Mesothelial cell of epicardium (in vitro differentiated cells): ENCODE measurements around the gene FLT4. TPM values are rescaled to one million over a fixed set of nuclear protein-coding genes. Genes with fewer than 3 reads are reported as not detected.

Source experiments
- DNase-seq, 2 experiments: peaks; one replicate each; pipeline ENCODE4 v3.0.0; 2021; ENCODE audit warnings: low spot score in 2 of 2; ENCODE audit not compliant: unreplicated experiment in 2 of 2
- H3K27ac Mint-ChIP-seq: 2 replicates; pipeline ENCODE4 v1.8.0; 2021; ENCODE audit warnings: mixed read lengths
- H3K27me3 Mint-ChIP-seq: 2 replicates; pipeline ENCODE4 v1.8.0; 2021; ENCODE audit warnings: low read depth, mixed read lengths
- H3K36me3 Mint-ChIP-seq: 2 replicates; pipeline ENCODE4 v1.8.0; 2021; ENCODE audit warnings: mixed read lengths
- H3K4me1 Mint-ChIP-seq: 2 replicates; pipeline ENCODE4 v1.8.0; 2021; ENCODE audit warnings: mixed read lengths
- H3K4me3 Mint-ChIP-seq: 2 replicates; pipeline ENCODE4 v1.8.0; 2021; ENCODE audit warnings: mild to moderate bottlenecking, moderate library complexity, mixed read lengths
- H3K9me3 Mint-ChIP-seq: 2 replicates; pipeline ENCODE4 v1.8.0; 2021; ENCODE audit warnings: mixed read lengths
- total RNA-seq: library from RNA; stranded (reverse); gene quantifications from 3 replicates; pipeline ENCODE4 v1.2.1, GENCODE V29; 2021
- TF ChIP-seq, protein P1 (sequence below): fragments of 200-600 bp; sonication (generic); IDR thresholded peaks from one replicate; pipeline ENCODE4 v1.5.0; 2021; ENCODE audit warnings: antibody characterized with exemption; ENCODE audit not compliant: unreplicated experiment

Gene FLT4
- total RNA-seq, 1 donor from 2014 or later: 1.8 TPM

DNA sequence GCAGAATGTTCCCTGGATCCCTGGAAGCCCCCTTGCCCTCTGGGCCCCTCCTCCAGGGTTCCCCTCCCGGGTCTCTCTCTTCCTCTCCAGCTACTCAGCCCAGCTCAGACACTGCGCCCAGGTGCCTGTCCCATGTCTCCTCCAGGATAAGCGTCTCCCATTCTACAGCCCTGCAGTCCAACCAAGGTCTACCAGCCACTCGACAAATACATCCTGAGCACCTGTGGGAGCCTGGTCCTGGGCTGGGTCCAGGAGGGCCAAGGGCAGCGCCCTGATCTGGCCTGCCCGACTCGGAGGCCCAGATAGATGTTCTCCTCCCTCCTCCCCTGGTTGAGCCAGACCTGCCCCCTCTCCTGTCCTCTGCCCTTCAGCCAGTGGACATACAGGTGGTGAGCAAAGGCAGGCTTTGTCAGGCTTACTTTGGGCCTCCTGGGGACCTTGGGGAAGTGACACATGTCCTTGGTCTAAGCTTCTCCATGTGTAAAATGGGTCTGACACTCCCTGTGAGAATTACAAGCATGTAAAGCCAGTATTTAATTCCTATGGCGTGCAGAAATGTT lies 1.4 kb downstream of the FLT4 start:
- H3K36me3 Mint-ChIP-seq: no peaks in the 10 kb centered on the region
- DNase-seq: no peak
- H3K9me3 Mint-ChIP-seq: no peaks in the 10 kb centered on the region
- H3K4me3 Mint-ChIP-seq: peak overlapping the region; percentile 57
- H3K27ac Mint-ChIP-seq: no peak overlapping the region
- H3K4me1 Mint-ChIP-seq: peaks cover 8% of the 10 kb centered on the region
- TF ChIP-seq, protein P1, sequence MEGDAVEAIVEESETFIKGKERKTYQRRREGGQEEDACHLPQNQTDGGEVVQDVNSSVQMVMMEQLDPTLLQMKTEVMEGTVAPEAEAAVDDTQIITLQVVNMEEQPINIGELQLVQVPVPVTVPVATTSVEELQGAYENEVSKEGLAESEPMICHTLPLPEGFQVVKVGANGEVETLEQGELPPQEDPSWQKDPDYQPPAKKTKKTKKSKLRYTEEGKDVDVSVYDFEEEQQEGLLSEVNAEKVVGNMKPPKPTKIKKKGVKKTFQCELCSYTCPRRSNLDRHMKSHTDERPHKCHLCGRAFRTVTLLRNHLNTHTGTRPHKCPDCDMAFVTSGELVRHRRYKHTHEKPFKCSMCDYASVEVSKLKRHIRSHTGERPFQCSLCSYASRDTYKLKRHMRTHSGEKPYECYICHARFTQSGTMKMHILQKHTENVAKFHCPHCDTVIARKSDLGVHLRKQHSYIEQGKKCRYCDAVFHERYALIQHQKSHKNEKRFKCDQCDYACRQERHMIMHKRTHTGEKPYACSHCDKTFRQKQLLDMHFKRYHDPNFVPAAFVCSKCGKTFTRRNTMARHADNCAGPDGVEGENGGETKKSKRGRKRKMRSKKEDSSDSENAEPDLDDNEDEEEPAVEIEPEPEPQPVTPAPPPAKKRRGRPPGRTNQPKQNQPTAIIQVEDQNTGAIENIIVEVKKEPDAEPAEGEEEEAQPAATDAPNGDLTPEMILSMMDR: no peak
- peaks cover 88% of the 10 kb centered on the region for H3K27me3 Mint-ChIP-seq

DNA sequence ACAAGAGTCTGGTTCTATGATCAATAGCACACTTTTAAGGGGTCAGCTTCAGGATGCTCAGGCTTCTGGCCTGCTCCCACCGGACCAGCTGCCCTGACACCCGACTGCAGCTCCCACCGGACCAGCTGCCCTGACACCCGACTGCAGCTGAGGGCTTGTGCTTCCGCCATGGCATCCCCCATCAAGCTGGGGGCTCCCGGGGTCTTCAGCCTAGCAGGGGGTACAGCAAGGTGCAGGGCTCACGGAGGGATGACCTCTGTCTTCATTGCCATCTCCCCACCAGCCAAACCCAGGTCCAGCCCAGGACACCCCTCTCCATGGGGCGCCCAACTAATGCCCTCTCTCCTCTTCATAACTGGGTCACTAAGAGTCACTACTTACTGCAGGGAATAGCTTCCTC lies 1.9 kb downstream of the FLT4 start:
- Mint-ChIP-seq H3K4me3 (no peak overlapping the region), H3K27me3 (peaks cover 86% of the 10 kb centered on the region), H3K9me3 (no peaks in the 10 kb centered on the region), H3K36me3 (no peaks in the 10 kb centered on the region), H3K27ac (no peak overlapping the region), H3K4me1 (peaks cover 8% of the 10 kb centered on the region)
- TF ChIP-seq, protein P1: no peak
- DNase-seq: no peak

DNA sequence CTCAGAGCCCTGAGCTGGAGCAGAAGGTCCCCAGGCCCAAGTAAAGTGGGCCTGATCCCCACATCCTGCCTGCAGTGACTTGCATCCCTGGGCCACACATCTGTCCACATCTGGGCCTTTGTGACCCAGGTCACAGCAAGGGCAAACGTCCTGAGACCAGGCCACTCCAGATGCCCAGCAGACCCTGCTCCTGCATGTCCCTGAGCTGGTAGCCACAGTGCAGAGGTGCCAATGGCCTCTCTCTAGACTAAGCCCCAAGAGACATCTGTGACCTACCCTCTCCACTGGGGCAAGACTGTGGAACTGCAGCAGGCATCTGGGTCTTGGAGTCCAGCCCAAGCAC lies 2.5 kb downstream of the FLT4 start:
- no peaks in the 10 kb centered on the region for H3K9me3 Mint-ChIP-seq
- no peak overlapping the region for H3K27ac Mint-ChIP-seq
- no peak for DNase-seq
- TF ChIP-seq, protein P1: no peak
- no peak overlapping the region for H3K4me3 Mint-ChIP-seq
- H3K27me3 Mint-ChIP-seq: peaks cover 83% of the 10 kb centered on the region
- peaks cover 8% of the 10 kb centered on the region for H3K4me1 Mint-ChIP-seq
- H3K36me3 Mint-ChIP-seq: no peaks in the 10 kb centered on the region

DNA sequence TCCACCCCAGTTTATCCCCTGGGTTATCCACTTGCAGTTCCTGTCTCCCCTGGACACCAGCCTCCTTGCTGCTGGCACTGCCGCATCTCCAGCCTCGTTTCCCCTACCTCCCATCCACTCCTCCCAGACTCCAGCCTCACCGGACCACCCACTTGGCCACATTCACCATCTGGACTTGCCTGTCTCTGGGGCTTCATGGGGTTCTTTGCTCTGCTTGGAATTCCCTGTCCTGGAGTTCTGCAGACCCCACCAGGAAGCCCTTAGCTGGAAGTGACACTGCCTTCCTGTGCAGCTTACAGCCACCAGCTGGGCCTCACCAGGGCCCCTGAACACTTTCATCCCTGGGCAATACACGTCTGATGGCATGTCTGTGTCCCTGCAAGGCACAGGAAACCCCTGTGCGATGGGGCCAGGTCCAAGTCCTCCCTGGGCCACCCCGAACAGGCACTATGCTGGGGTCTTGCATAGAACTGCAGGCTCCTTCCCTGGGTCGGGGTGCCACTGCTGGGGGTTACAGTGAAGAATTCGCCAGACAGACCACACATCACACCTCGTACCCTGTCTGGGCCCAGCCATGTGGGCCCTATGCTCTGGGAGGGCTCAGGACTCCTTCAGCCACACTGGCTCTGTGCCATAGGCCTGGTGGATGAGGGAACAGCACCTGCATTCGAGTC lies 3.0 kb downstream of the FLT4 start:
- DNase-seq: no peak
- TF ChIP-seq, protein P1: no peak
- Mint-ChIP-seq H3K4me3 (no peak overlapping the region), H3K4me1 (peaks cover 8% of the 10 kb centered on the region), H3K27me3 (peaks cover 80% of the 10 kb centered on the region), H3K36me3 (no peaks in the 10 kb centered on the region), H3K27ac (no peak overlapping the region), H3K9me3 (no peaks in the 10 kb centered on the region)

DNA sequence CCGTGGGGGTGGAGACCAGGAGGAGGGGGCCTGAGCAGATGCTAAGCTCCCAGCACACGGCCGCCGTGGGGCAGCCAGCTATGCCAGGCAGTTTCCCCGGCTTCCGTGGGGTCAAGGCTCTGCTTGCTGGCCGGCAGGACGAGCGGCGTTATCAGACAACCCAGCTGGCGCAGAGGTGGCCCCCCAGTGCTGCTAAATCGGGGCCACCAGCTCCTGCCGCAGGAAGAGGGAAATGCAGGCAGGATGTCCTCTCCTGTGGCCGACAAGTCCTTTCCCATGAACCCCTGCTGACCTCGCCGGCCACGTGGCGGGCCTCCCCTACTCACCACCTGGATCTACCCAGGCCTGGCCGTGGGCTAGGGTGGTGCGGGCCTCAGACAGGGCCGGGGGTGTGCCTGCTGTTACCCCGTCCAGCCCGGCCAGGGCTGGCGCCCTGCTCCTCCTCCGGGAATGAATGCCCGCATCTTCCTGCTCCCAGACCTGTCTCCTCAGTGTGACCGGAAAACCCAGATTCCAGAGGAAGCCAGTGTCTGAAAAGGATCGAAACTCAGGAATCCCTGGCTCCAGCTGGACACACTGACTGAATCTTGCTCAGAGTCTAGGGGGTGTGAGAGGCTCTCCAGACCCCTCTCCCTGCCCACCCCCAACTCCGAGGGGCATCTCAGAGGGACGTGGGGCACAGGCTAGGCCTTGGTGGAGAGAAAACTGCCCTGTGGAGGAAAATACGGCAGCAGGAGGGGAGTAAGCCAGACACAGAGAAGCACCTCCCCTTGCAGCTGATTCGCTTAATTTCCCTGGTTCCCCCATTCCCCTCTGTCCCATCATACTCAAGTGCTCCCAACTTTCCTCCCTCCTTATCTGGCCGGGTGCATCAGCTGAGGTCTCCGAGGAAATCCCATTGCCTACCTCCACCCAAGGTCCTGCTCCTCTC lies 3.9 kb downstream of the FLT4 start:
- no peak for DNase-seq
- Mint-ChIP-seq H3K4me1 (peaks cover 7% of the 10 kb centered on the region), H3K27ac (no peak overlapping the region), H3K4me3 (no peak overlapping the region), H3K36me3 (no peaks in the 10 kb centered on the region), H3K27me3 (peaks cover 71% of the 10 kb centered on the region), H3K9me3 (no peaks in the 10 kb centered on the region)
- TF ChIP-seq, protein P1: no peak
